Peyer's patch (tissue), 4 donors: Measurements from ENCODE around the gene ESRRG. TPM values are rescaled to one million over a fixed set of nuclear protein-coding genes. Genes with fewer than 3 reads are reported as not detected.

Source experiments
- DNase-seq, 3 donors: peaks; one replicate each; pipeline ENCODE4 v3.0.0-alpha.2; 2017 to 2019
- H3K27ac ChIP-seq, 4 donors: fragments of 200-600 bp; sonication (generic); one replicate each; pipeline ENCODE4 v1.5.1; 2016 to 2019
- H3K27me3 ChIP-seq, 2 donors: fragments of 200-600 bp; sonication (generic); one replicate each; pipeline ENCODE4 v1.5.1; 2019
- H3K36me3 ChIP-seq, 3 donors: fragments of 200-600 bp; sonication (generic); one replicate each; pipeline ENCODE4 v1.5.1; 2016 to 2019
- H3K4me1 ChIP-seq, 4 donors: fragments of 200-600 bp; sonication (generic); one replicate each; pipeline ENCODE4 v1.5.1; 2016 to 2019
- H3K4me3 ChIP-seq, 4 donors: fragments of 200-600 bp; sonication (generic); 1 replicate in 3 of 4; 2 replicates in 1 of 4; pipeline ENCODE4 v1.5.1; 2016 to 2019; ENCODE audit warnings: mild to moderate bottlenecking in 1 of 4
- H3K9me3 ChIP-seq, 4 donors: fragments of 200-600 bp; sonication (generic); one replicate each; pipeline ENCODE4 v1.5.1; 2016 to 2019; ENCODE audit warnings: mild to moderate bottlenecking in 1 of 4
- CTCF ChIP-seq, 6 experiments: fragments of 450-650 bp in 4 of 6; fragments of 200-600 bp in 2 of 6; sonication (generic) in 1 of 6; IDR thresholded peaks; one replicate each; pipeline ENCODE4 v1.5.1; 2017 to 2019; ENCODE audit warnings: antibody characterized with exemption in 6 of 6, mild to moderate bottlenecking in 3 of 6, moderate library complexity in 1 of 6
- POLR2A ChIP-seq, 2 donors: fragments of 450-650 bp; IDR thresholded peaks; one replicate each; pipeline ENCODE4 v1.5.1; 2017; ENCODE audit warnings: antibody characterized with exemption in 2 of 2, mild to moderate bottlenecking in 2 of 2, moderate library complexity in 2 of 2
- total RNA-seq, 4 donors: library from RNA; depleted of rRNA; stranded (reverse); fragments of >200 nt; gene quantifications; one replicate each; pipeline ENCODE4 v1.1.0, GENCODE V29; 2016

The ESRRG gene
- total RNA-seq, 4 donors from 2014 or later, result 6.6 to 26.3 (median 20.0) TPM

- Histone ChIP-seq H3K27ac (no peak overlapping the region), H3K4me1 (no peaks in the 10 kb centered on the region), H3K27me3 (no peaks in the 10 kb centered on the region), H3K9me3 (no peaks in the 10 kb centered on the region), H3K4me3 (no peak overlapping the region), H3K36me3 (no peaks in the 10 kb centered on the region)
- DNase-seq, result no peak
- TF ChIP-seq CTCF (IDR thresholded peaks at IDR 0.05) (no peak), POLR2A (IDR thresholded peaks at IDR 0.05) (no peak)
Observed at GRCh38 chr1:216482620-216483019, 240.6 kb downstream of the ESRRG start.

GRCh38 chr1:216478238-216478637, 245.0 kb downstream of the ESRRG start:
- DNase-seq, result no peak
- TF ChIP-seq CTCF (IDR thresholded peaks at IDR 0.05) (no peak), POLR2A (IDR thresholded peaks at IDR 0.05) (no peak)

GRCh38 chr1:216476341-216476740, 246.9 kb downstream of the ESRRG start:
- no peaks in the 10 kb centered on the region for H3K36me3 ChIP-seq
- no peaks in the 10 kb centered on the region for H3K27me3 ChIP-seq
- H3K9me3 ChIP-seq, result no peaks in the 10 kb centered on the region
- DNase-seq, result no peak
- TF ChIP-seq POLR2A (IDR thresholded peaks at IDR 0.05), result no peak
- no peak for TF ChIP-seq CTCF (IDR thresholded peaks at IDR 0.05)
- H3K4me3 ChIP-seq, result no peak overlapping the region
- H3K27ac ChIP-seq, result no peak overlapping the region
- no peaks in the 10 kb centered on the region for H3K4me1 ChIP-seq

More at GRCh38 chr1:216478238-216478637, 245.0 kb downstream of the ESRRG start:
- H3K27me3 ChIP-seq, result no peaks in the 10 kb centered on the region
- no peaks in the 10 kb centered on the region for H3K36me3 ChIP-seq
- no peaks in the 10 kb centered on the region for H3K9me3 ChIP-seq
- H3K4me3 ChIP-seq, result no peak overlapping the region
- H3K27ac ChIP-seq, result no peak overlapping the region
- H3K4me1 ChIP-seq, result no peaks in the 10 kb centered on the region

- H3K4me3 ChIP-seq, result no peak overlapping the region
Observed at GRCh38 chr1:216475659-216476276, 247.5 kb downstream of the ESRRG start.

GRCh38 chr1:216466162-216466801, 256.9 kb downstream of the ESRRG start:
- Histone ChIP-seq H3K4me3 (no peak overlapping the region), H3K4me1 (no peaks in the 10 kb centered on the region), H3K27ac (no peak overlapping the region), H3K36me3 (no peaks in the 10 kb centered on the region), H3K27me3 (no peaks in the 10 kb centered on the region), H3K9me3 (no peaks in the 10 kb centered on the region)
- DNase-seq, result no peak
- no peak for TF ChIP-seq POLR2A (IDR thresholded peaks at IDR 0.05)
- no peak for TF ChIP-seq CTCF (IDR thresholded peaks at IDR 0.05)

More at GRCh38 chr1:216475659-216476276, 247.5 kb downstream of the ESRRG start:
- TF ChIP-seq POLR2A (IDR thresholded peaks at IDR 0.05) (no peak), CTCF (IDR thresholded peaks at IDR 0.05) (no peak)
- Histone ChIP-seq H3K27ac (no peak overlapping the region), H3K4me1 (no peaks in the 10 kb centered on the region), H3K27me3 (no peaks in the 10 kb centered on the region), H3K36me3 (no peaks in the 10 kb centered on the region), H3K9me3 (no peaks in the 10 kb centered on the region)
- no peak for DNase-seq
